HG02840 (cell line): ENCODE results near the gene TSPAN4.
A peak's percentile ranks its signal among the peaks of the same experiment; 100 is the strongest.

Experiments
- ATAC-seq: cut with Tn5 transposase; IDR thresholded peaks from one replicate; pipeline ENCODE4 v1.9.1; 2021; ENCODE audit warnings: mild to moderate bottlenecking, moderate library complexity, moderate number of reproducible peaks; ENCODE audit not compliant: unreplicated experiment, low FRiP score

The TSPAN4 gene

DNA sequence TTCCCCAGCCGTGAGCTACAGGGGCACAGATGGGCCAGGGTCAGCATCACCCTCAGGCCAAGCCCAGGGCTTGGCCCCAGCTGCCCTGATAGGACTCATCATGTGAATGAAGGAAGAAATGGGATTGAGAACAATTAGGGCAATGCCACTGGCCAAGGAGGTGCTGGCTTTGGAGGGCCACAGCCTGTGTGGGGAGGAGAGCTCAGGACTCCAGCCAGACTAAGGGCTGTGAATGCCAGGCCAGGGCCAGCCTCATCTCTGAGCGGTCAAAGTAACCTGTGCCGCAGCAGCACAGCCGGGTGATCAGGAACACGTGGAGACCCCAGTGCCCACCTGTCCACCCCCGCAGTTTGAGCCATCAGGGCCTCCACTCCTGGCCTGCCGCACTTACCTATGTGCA lies 57.9 kb downstream of the TSPAN4 start:
- ATAC-seq: no peak

GRCh38 chr11:901452-902061 lies 58.9 kb downstream of the TSPAN4 start:
- no peak for ATAC-seq

- ATAC-seq: no peak
Measured at GRCh38 chr11:904380-904779, 61.7 kb downstream of the TSPAN4 start.

GRCh38 chr11:905952-906351 lies 63.3 kb downstream of the TSPAN4 start:
- ATAC-seq: no peak

DNA sequence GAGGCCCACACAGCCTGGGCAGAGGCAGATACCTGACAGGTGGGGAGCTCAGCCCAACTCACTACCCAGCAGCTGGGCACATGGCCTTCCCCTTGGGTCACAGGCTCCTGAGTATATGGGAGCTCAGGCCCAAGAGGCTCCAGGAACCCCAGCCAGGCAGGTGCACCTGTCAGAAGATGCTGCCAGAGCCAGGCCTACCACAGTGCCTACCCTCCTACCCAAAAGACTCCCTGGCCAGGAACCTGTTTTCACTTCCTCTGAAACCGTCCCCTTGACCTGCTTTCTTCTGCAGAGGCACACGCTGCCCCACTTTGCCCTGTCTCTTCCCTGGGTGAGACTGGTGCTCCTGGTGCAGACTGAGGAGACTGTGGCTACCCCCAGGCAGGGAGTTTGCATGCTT lies 65.0 kb downstream of the TSPAN4 start:
- ATAC-seq: no peak

GRCh38 chr11:908273-908672 lies 65.6 kb downstream of the TSPAN4 start:
- no peak for ATAC-seq

DNA sequence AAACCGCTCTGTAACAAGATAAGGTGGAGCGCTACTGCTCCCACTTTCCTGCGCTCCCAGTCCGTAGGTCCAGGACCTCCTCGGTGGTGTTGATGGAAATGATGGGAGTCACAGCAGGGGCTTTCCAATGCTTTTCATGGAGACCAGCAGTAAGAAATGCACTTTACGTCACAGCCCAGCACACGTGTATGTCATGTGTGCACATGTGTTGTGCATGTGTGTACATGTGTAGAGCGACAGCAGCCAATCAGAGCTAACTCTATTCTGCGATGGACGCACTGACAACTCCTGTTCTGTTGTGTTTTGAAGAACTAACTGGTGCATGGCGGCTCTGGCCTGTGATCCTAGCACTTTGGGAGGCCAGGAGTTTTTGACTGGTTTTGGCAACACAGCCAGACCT lies 66.8 kb downstream of the TSPAN4 start:
- no peak for ATAC-seq

- peak; percentile 10 for ATAC-seq
Measured at GRCh38 chr11:910044-910588, 67.5 kb downstream of the TSPAN4 start.

GRCh38 chr11:910589-911030 lies 68.0 kb downstream of the TSPAN4 start, which contains the start of gene CHID1:
Gene CHID1, minus strand, starts transcription at chr11:910810. Its CDS starts 5,994 bp downstream, at chr11:904816.
- ATAC-seq: peak; percentile 89

DNA sequence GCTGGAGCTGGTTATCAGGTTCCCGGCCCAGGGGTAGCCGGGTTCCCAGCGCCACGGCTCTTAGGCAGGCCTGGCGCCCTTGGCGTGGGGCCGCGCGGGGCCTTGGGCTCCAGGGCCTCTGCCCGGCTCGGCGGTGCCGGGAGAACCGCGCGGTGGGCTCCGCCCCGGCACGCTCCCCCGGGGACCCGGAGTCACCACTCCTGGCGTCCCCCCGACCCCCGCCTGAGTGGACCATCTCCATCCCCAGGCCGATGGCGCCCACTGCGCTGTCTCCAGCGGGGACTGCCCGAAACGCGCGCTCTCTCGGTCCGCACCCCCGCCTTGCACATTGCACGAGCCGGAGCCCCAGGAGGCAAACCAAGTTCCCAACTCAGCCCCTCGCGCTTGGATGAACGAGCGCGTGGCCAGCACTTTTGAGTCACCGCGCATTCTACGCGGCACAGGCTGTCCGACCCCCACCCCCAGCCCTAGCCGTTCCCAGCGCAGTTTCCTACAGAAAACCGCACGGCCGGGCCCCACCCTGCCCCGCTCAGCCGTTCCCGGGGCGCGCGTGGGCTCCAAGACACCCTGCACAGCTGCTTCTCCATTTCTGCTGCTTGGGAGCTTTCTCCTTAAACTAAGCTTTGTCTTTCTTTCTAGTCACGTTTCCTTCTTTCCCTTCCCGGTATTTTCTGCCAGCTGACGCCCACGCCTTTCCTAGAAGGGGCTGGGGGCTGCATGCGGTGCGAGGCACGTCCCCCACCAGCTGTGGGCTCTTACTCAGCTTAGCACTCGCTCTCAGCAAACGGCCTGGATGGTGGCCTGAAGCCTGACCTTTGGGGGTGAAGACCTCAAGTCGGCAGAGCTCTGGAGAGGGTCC lies 68.6 kb downstream of the TSPAN4 start:
- no peak for ATAC-seq

GRCh38 chr11:911890-912219 lies 69.2 kb downstream of the TSPAN4 start:
- no peak for ATAC-seq

GRCh38 chr11:912266-912665 lies 69.6 kb downstream of the TSPAN4 start:
- ATAC-seq: no peak

DNA sequence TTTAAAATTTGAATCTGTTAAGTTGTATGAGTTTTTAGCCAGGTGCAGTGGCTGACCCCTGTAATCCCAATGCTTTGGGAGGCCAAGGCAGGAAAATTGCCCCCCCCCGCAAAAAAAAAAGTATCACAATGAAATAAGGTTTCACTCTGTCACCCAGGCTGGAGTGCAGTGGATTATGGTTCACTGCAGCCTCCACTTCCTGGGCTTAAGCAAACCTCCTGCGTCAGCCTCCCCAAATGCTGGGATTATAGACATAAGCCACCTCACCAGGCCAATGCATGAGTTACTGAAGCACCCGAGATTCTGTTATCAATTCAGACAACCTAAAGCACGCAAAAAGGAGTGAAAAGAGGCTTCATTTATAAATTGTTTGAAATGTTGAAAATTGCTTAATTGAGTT lies 70.4 kb downstream of the TSPAN4 start:
- ATAC-seq: no peak

- no peak for ATAC-seq
Measured at GRCh38 chr11:914204-914603, 71.6 kb downstream of the TSPAN4 start.

GRCh38 chr11:914747-915501 lies 72.3 kb downstream of the TSPAN4 start:
- ATAC-seq: no peak
